GM18868 (cell line): Measurements from ENCODE around the gene VNN1.
"Not testable (repeated sequence)": the region's sequence is repeated elsewhere in the genome, so short reads cannot be mapped to it uniquely, and the experiment has no call there.

Experiments used
- ATAC-seq: cut with Tn5 transposase; IDR thresholded peaks from one replicate; pipeline ENCODE4 v1.9.1; 2021; ENCODE audit warnings: mild to moderate bottlenecking, moderate library complexity; ENCODE audit not compliant: unreplicated experiment

The VNN1 gene

DNA sequence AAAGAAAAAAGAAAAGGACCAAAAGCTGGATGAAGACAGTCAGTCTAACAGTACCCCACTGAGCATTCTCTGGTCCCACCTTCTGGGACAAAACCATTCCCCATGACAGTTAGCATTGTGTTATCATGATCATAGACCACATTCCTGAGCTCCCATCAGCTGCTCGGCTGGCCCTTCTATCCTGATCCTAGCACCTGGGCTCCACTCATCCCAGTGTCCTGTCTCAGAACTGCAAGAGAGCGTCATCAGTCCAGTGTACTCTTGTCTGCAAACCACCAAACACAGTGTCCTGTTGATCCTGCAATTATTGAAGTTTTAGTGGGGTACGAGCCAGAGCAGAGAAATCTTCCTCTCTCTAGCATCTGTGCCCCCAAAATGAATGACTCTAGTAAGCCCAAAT lies 38.9 kb downstream of the VNN1 start:
- no peak for ATAC-seq

DNA sequence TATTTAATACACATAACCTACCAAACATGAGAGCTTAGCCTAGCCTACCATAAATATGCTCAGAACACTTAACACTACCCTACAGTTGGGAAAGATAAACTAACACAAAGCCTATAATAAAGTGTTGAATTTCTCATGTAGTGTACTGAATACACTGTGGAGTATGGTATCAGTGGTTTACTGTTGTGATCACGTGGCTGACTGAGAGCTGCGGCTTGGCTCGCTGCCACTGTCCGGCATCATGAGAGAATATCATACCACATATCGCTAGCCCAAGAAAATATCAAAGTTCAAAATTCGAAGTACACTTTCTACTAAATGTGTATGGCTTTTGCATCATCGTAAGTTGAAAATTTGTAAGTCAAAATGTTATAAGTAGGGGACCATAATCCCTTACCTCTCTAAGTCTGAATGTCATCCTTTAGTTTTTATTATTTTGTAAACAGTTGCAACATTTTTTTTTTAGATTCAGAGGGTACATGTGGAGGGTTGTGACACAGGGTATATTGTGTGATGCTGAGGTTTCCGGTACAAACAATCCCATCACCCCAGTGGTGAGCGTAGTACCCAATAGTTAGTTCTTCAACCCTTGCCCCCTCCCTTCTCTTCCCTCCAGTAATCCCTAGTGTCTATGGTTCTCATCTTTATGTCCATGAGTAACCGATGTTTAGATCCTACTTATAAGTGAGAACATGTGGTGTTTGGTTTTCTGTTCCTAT lies 40.3 kb downstream of the VNN1 start:
- no peak for ATAC-seq

DNA sequence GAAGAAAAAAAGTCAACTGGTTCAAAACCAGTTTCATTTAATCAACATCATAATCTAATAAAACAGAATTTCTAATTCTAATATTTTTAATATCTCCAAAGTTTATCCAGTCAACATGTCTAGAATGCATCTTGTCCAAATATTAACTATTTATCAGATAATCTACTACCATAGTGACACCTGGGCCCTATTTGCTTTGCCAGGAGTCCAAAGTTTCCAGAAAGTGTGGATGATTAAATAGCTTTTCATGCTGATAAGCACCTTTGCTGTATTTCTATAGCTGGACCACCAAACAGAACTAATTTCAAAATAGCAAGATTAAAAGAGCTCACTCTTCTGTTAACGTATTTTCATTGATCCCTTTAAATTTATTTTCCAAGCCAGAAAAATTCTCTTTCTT lies 42.6 kb downstream of the VNN1 start:
- no peak for ATAC-seq

DNA sequence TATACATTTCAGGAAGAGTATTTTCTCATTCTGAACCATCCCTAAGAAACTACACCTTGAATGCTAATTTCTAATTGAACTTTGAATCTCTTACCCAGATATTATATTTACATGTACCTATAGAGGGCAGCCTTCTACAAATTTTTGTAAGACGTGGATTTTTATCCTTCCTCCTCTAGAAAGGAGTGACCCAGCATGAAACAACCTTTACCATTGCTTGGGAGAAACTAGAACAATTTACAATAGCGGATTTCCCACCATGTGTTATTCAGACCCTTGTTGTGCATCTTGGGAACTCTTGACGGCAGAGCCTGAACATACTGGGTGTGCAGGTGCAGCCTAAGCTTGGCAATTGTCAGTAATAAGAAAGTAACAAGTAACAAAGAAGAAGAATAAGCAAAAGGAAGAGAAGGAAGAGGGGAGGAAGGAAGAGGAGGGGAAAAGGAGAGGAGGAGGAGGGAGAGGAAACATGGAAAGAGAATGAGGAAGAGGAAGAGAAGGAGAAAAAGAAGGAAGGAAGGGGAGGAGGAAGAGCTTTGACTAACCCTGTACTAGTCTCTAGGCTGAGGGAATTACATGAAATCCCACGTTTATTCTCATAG lies 44.1 kb downstream of the VNN1 start:
- no peak for ATAC-seq

DNA sequence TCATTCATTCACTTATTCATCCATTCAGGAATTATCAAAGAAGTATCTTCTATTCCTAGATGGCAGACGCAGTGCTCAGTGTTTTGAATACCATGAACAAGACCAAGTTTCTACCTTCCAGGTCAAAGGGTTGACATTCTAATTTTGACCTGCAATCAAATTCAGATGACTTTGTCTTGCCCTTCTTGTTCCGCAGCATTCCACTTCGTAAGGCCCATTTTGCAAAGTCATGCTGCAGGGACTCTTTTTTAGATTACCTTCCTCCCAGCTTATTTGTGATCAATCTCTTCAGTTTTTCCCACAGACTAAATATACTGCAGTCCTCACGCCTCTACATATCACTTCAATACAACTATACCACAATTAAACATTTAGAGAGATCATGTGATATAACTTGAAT lies 47.7 kb downstream of the VNN1 start:
- ATAC-seq, result no peak

DNA sequence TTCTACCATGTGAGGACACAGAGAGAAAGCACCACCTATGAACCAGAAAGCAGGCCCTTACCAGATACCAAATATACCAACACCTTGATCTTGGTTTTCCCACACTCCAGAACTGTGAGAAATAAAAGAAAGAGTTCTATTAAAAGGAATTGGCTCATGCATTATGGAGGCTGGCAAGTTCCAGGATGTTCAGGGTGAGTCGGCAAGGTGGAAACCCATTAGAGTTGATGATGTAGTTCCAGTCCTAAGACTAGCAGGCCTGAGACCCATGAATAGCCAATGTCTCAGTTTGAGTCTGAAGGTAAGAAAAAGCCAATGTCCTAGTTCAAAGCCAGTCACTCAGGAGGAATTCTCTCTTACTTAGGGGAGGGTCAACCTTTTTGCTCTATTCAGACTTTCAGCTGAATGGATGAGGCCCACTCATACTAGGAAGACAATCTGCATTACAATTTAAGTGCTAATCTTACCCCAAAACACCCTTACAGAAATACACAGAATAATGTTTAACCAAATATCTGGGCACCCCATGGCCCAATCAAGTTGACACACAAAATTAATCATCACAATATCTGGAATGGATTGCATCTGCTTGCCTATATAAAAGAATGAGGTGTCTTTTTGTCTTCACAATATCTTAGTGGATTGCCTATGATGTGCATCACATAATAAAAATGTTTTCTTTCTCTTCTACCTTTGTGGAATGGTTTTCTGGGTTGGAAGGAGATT lies 49.4 kb downstream of the VNN1 start:
- ATAC-seq, result no peak

DNA sequence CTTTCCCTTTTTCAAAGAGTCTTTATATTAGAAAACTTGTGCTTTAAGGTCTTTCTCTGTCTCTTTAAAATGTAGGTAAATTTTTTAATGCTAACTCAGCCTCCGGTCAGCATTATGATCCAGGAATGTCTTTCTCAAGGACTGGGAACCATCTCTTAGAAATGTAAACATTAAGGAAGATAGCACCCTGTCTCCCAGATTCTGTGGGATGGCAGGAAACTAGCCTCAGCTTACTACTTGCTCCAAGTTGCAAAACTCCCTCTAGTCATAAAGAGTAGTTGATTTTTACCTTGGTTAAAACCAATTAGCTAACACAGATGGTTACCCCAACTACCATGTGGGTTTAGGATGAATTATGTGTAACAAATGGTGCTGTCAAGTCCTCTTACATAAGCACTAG lies 50.2 kb downstream of the VNN1 start:
- no peak for ATAC-seq

DNA sequence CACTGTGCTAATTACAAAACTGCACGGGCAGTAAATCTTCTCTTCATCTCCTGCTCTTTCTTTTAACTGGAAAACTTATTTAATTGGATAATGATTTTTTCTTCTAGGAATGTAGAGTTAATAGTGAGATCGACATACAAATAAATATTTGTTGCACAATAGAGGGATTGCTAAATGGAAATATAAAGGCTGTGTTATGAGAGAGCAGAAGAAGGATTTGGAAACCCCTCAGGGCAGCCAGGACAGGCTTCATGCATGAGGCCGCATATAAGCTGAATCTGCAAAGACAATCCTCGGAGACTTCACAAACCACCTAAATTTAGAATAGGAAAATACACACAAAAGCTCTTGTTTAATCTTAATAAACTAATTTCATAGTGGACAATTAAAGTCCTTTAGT lies 51.9 kb downstream of the VNN1 start:
- ATAC-seq, result no peak

DNA sequence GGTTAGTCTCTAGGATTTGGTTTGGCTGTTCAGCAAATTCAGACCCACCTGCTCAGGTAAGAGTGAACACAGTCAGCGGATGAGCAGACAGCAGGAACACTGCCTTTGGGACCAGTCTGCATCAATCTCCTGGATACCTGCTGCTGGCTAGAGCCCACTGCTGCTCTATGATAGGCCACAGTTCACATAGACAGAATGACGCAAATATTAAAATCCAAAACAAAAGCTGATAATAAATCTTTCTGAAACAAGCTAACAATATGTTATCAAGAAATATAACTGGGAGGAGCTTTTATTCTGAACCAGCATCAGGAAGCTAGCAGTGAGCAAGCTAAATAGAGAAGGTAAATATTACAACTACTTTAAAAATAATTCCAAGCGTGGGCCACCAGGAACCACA lies 54.8 kb downstream of the VNN1 start, which contains the start of gene TAAR1:
Gene TAAR1, minus strand, starts transcription at position 101 of the 400 bp plus-strand sequence. CDS start 13,179 bp downstream, outside the sequence.
- no peak for ATAC-seq

DNA sequence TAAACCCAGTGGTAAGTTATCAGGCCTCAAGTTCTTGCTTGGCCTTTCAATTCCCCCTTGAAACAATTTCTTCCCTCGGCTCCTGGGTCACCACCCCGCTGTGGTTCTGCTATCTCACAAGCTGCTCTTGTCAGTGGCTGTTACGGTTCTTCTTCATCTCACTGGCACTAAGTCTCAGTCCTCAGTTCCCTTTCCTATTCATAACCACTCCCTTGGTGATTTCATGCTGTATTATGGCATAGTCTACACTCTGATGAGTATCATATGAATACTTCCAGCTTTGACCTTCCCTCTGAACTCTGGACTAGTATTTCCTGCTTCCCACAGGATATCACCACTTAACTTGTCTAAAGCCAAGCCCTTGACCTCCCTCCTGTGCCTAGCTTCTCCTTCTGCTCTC lies 62.8 kb downstream of the VNN1 start:
- ATAC-seq, result peak; percentile 78

DNA sequence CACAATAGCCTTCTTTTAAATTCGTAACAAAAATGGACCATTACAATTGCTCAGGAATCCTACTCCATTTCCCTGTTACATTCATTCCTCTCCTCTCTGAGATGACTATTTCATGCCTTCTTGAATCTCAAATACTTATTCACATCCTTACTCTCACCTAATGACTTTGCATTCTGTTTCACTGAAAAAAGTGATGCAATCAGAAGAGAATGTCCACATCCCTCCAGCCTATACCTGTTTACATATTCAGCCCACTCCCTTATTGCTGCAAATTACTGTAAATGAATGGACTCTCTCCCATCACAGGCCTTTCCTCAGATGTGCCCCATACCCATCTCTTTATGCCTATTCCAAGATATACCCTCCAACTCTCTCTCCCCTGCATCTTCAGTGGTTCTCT lies 63.4 kb downstream of the VNN1 start:
- no peak for ATAC-seq

DNA sequence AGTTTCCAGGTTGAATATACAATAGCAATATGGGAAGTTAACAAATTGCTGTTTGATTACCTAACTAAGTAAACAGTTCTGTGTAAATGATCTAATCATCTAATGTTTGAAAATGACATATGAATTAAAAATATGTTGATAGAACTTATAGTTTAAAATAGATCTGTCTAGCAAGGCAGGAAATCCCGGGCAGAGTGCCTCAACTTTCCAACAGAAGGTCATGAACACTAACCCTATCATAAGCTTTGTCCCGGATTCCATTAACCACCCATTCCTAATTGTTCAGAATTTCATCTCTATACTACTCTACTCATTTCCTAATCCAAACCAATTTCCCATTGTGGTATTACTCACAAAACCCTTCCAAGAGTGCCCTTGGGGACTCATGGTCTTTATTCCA lies 65.0 kb downstream of the VNN1 start:
- ATAC-seq, result no peak

DNA sequence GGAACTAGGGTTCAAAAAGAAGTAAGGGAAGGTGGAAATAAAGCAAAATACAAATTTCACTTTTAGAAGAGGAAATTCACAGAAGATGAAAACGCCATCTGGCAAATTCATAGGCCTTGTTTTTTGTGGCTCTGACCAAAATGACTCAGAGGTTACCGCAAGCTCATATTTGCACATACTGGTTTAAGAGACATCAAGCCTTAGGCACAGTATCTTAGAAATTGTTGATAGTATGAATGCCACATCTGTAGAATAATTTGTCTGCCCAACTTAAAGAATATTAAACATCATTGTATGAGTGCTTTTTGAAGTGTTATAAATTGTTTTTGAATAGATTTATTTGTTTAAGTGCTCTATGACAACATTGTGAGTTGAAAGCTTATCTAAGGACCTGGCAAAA lies 65.5 kb downstream of the VNN1 start:
- peak; percentile 83 for ATAC-seq

DNA sequence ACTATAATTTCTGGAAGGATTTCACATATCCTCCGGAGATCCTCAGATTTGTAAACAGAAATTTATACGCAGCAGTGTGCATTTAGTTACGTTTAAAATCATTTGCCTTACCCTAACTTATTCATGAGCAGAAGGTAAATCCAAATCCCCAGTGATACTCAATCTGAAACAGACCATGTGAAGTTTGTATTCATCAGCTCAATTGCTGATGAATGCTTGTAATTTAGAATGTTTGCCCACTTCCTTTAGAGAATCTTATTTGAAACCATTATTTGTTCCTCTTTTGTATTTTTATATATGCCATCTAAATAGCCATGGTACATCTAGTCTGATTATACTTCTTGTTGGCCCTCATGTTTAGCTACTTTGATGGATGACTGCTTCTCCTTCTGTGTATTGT lies 70.3 kb downstream of the VNN1 start:
- ATAC-seq, result peak; percentile 53

DNA sequence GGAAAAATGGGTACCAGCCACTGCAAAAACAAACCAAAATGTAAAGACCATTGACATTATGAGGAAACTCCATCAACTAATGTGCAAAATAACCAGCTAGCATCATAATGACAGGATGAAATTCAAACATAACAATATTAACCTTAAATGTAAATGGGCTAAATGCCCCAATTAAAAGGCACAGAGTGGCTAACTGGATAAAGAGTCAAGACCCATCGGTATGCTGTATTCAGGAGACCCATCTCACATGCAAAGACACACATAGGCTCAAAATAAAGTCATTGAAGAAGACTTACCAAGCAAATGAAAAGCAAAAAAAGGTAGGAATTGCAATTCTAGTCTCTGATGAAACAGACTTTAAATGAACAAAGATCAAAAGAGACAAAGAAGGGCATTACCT lies 76.7 kb downstream of the VNN1 start:
- not testable (repeated sequence) for ATAC-seq

DNA sequence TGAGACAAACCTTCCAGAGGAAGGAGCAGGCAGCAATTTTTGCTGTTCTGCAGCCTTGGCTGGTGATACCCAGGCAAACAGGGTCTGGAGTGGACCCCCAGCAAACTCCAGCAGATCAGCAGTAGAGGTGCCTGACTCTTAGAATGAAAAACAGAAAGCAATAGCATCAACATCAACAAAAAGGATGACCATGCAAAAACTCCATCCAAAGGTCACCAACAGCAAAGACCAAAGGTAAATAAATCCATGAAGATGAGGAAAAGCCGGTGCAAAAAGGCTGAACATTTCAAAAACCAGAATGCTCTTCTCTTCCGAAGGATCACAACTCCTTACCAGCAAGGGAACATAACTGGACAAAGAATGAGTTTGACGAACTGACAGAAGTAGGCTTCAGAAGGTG lies 77.9 kb downstream of the VNN1 start:
- not testable (repeated sequence) for ATAC-seq

DNA sequence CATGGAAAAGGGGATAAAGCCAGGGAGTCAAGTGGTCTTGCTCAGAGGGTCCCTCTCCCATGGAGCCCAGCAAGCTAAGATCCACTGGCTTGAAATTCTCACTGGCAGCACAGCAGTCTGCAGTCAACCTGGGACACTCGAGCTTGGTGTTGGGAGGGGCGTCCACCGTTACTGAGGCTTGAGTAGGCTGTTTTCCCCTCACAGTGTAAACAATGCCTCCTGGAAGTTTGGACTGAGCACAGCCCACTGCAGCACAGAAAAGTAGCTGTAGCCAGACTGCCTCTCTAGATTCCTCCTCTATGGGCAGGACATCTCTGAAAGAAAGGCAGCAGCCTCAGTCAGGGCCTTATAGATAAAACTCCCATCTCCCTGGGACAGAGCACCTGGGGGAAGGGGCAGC lies 78.6 kb downstream of the VNN1 start:
- ATAC-seq, result not testable (repeated sequence)

DNA sequence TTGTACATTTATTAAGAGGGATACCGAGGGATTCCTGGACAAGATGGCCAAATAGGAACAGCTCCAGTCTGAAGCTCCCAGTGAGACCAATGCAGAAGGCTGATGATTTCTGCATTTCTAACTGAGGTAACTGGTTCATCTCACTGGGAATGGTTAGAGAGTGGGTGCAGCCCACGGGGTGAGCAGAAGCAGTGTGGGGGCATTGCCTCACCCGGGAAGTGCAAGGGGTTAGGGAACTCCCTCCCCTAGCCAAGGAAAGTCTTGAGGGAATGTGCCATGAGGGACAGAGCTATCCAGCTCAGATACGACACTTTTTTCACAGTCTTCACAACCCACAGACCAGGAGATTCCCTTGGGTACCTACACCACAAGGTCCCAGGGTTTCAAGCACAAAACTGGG lies 79.1 kb downstream of the VNN1 start:
- no peak for ATAC-seq

DNA sequence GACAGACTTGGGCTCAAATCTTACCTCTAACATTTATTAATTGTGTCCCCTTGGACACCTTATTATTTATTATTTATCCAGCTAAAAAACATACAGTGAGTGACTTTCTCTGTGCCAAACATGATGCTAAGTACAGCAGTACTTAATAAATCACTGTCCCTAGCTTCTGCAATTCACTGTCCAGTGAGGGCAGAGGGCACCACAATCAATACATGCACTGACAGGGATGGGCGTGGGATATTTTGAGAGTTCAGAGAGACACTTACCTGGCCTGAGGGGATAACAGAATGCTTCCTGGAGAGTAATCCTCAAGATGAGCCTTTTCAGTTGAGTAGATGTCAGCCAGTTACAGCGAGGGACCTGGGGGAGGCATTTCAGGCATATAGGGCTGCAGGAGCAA lies 80.5 kb downstream of the VNN1 start:
- no peak for ATAC-seq
